K562 (cell line): ENCODE data around the gene FAM89B. TPM values are rescaled to one million over a fixed set of nuclear protein-coding genes. Genes with fewer than 3 reads are reported as not detected.

ENCODE experiments used
- ATAC-seq: fragments of 200-7000 bp; cut with Tn5 transposase; 3 replicates; pipeline ENCODE4 v1.9.1; 2020; ENCODE audit warnings: moderate library complexity
- BruUV-seq: library from RNA; stranded (reverse); fragments of 400-500 nt; replicated peaks from 2 replicates; lab custom pipeline; 2021; lab: Mats Ljungman, UMichigan
- CTCF ChIA-PET: fragments of 300-600 bp; formaldehyde crosslinking; extraction: SDS; loops from one replicate; lab custom pipeline; 2021; ENCODE audit warnings: low intra/inter-chr PET ratio; lab: Yijun Ruan, JAX
- POLR2A ChIA-PET: fragments of 300-600, 350-650 bp; sonication (Branson Sonifier 250); formaldehyde crosslinking; extraction: SDS; loops from one replicate; lab custom pipeline; 2021; ENCODE audit warnings: antibody characterized with exemption, inconsistent platforms; lab: Yijun Ruan, JAX
- DNase-seq, 4 experiments: peaks; one replicate each; pipeline versions ENCODE4 v3.0.0 to v3.0.0-alpha.2; 2011 to 2018; ENCODE audit warnings: low spot score in 3 of 4, mixed read lengths in 3 of 4; ENCODE audit errors: extremely low read depth in 1 of 4
- FAIRE-seq: peaks from 2 replicates; lab custom pipeline; 2011; peaks lifted over from hg19 to GRCh38; lab: Jason Lieb, UNC
- H2AFZ ChIP-seq: 2 replicates; pipeline ENCODE4 v1.6.0; 2011; ENCODE audit warnings: low read depth, low read length, control low read depth, inconsistent platforms
- H3K27ac ChIP-seq: fragments of 200-600 bp; 3 replicates; pipeline ENCODE4 v1.8.0; 2011; ENCODE audit warnings: low read depth, mild to moderate bottlenecking, control low read depth, inconsistent platforms, low read length, moderate library complexity, mixed read lengths; ENCODE audit errors: extremely low read depth
- H3K27me3 ChIP-seq, 2 experiments: fragments of 300-600 bp in 1 of 2; 2 replicates in 1 of 2; 3 replicates in 1 of 2; pipeline versions ENCODE4 v1.6.0 to v1.8.0; 2011; ENCODE audit warnings: inconsistent platforms in 2 of 2, low read length in 2 of 2, mild to moderate bottlenecking in 1 of 2, mixed read lengths in 1 of 2, moderate library complexity in 1 of 2; ENCODE audit not compliant: control insufficient read depth in 2 of 2, insufficient read depth in 2 of 2
- H3K36me3 ChIP-seq: fragments of 300-600 bp; 3 replicates; pipeline ENCODE4 v1.8.0; 2011; ENCODE audit warnings: mild to moderate bottlenecking, low read length, inconsistent platforms; ENCODE audit not compliant: control insufficient read depth, insufficient read depth
- H3K4me1 ChIP-seq, 2 experiments: fragments of 200-600 bp in 1 of 2; replicated peaks in 1 of 2; 2 replicates in 1 of 2; 3 replicates in 1 of 2; pipeline versions ENCODE4 v1.5.1 to v1.8.0; 2011; ENCODE audit warnings: inconsistent platforms in 2 of 2, low read length in 2 of 2, mild to moderate bottlenecking in 1 of 2, mixed read lengths in 1 of 2, moderate library complexity in 1 of 2; ENCODE audit not compliant: control insufficient read depth in 2 of 2, insufficient read depth in 2 of 2
- H3K4me2 ChIP-seq: 2 replicates; pipeline ENCODE4 v1.6.1; 2011; ENCODE audit warnings: low read length, control low read depth, inconsistent platforms, mixed read lengths; ENCODE audit not compliant: insufficient read depth
- H3K4me3 ChIP-seq: fragments of 200-600 bp; sonication (generic), shearing (Covaris generic); 2 replicates; pipeline ENCODE4 v1.5.1; 2016; ENCODE audit warnings: control low read depth, inconsistent platforms
- H3K79me2 ChIP-seq: fragments of 200-600 bp; 3 replicates; pipeline ENCODE4 v1.8.0; 2011; ENCODE audit warnings: low read length, inconsistent platforms; ENCODE audit not compliant: control insufficient read depth, insufficient read depth
- H3K9ac ChIP-seq, 2 experiments: 2 replicates each; pipeline versions ENCODE4 v1.6.0 to v1.6.1; 2011; ENCODE audit warnings: low read depth in 2 of 2, low read length in 2 of 2, control low read depth in 1 of 2, inconsistent platforms in 1 of 2, mild to moderate bottlenecking in 1 of 2, mixed read lengths in 1 of 2; ENCODE audit not compliant: insufficient read depth in 1 of 2
- H3K9me1 ChIP-seq: one replicate; pipeline ENCODE4 v1.6.0; 2011; ENCODE audit warnings: inconsistent platforms, mild to moderate bottlenecking, low read length, moderate library complexity; ENCODE audit not compliant: control insufficient read depth, insufficient read depth
- H3K9me3 ChIP-seq: replicated peaks from 2 replicates; pipeline ENCODE4 v1.5.1; 2011; ENCODE audit warnings: low read depth, low read length, inconsistent platforms; ENCODE audit not compliant: control insufficient read depth, insufficient read depth
- H4K20me1 ChIP-seq: replicated peaks from 2 replicates; pipeline ENCODE4 v1.6.1; 2011; ENCODE audit warnings: low read length, inconsistent platforms, mixed read lengths; ENCODE audit not compliant: control insufficient read depth, insufficient read depth
- ADNP ChIP-seq: fragments of 200-800 bp; sonication (Bioruptor generic); IDR thresholded peaks from 2 replicates; pipeline ENCODE4 v1.6.1; 2016; ENCODE audit warnings: missing genetic modification characterization, missing compliant biosample characterization
- ARID3B ChIP-seq: fragments of 250-450 bp; sonication (Bioruptor Pico); IDR thresholded peaks from 2 replicates; pipeline ENCODE4 v1.4.0; 2020; ENCODE audit warnings: borderline replicate concordance
- ATF4 ChIP-seq: fragments of 450-650 bp; formaldehyde crosslinking; IDR thresholded peaks from 2 replicates; pipeline ENCODE4 v1.4.0; 2022; ENCODE audit warnings: mild to moderate bottlenecking, moderate library complexity
- E2F6 ChIP-seq, 2 experiments: IDR thresholded peaks; 2 replicates each; pipeline ENCODE4 v1.6.1; 2011; ENCODE audit warnings: borderline replicate concordance in 1 of 2, control low read depth in 1 of 2, low read depth in 1 of 2, low read length in 1 of 2, mild to moderate bottlenecking in 1 of 2, mixed read lengths in 1 of 2, moderate library complexity in 1 of 2; ENCODE audit not compliant: insufficient read depth in 1 of 2, insufficient read length in 1 of 2, poor library complexity in 1 of 2, severe bottlenecking in 1 of 2; ENCODE audit errors: extremely low read depth in 1 of 2
- ETV5 ChIP-seq: sonication (generic); formaldehyde crosslinking; IDR thresholded peaks from 2 replicates; pipeline ENCODE4 v1.4.0; 2020; ENCODE audit warnings: low read depth, mild to moderate bottlenecking, missing genetic modification reagents
- KLF1 ChIP-seq: fragments of 450-650 bp; IDR thresholded peaks from 2 replicates; pipeline ENCODE4 v1.6.1; 2016; ENCODE audit warnings: missing genetic modification characterization, missing compliant biosample characterization
- MLX ChIP-seq, 2 experiments: fragments of 450-650 bp in 1 of 2; sonication (generic) in 1 of 2; formaldehyde crosslinking; conservative IDR thresholded peaks; 2 replicates each; pipeline versions ENCODE4 v1.4.0 to v1.8.1; 2020 to 2022; ENCODE audit warnings: mild to moderate bottlenecking in 1 of 2, missing genetic modification reagents in 1 of 2
- PYGO2 ChIP-seq: fragments of 450-650 bp; IDR thresholded peaks from 2 replicates; pipeline ENCODE4 v1.6.1; 2016; ENCODE audit warnings: mild to moderate bottlenecking, missing genetic modification characterization, moderate library complexity, missing compliant biosample characterization
- RBBP5 ChIP-seq: fragments of 200-600 bp; sonication (generic); IDR thresholded peaks from 2 replicates; pipeline ENCODE4 v1.6.1; 2012; ENCODE audit warnings: borderline replicate concordance, mild to moderate bottlenecking, low read length, control low read depth, inconsistent platforms; ENCODE audit not compliant: insufficient read depth, poor library complexity, severe bottlenecking
- RFX5 ChIP-seq: IDR thresholded peaks from 2 replicates; pipeline ENCODE4 v1.6.1; 2011; ENCODE audit warnings: low read depth, mild to moderate bottlenecking, improper control_type of control experiment, low read length
- SMARCA5 ChIP-seq: fragments of 450-650 bp; IDR thresholded peaks from 2 replicates; pipeline ENCODE4 v1.6.1; 2016
- SNIP1 ChIP-seq: fragments of 450-650 bp; IDR thresholded peaks from 2 replicates; pipeline ENCODE4 v1.7.1; 2017; ENCODE audit warnings: low read depth, mild to moderate bottlenecking
- TAL1 ChIP-seq: fragments of 450-650 bp; IDR thresholded peaks from 2 replicates; pipeline ENCODE4 v1.6.1; 2016; ENCODE audit warnings: mild to moderate bottlenecking
- YBX1 ChIP-seq: fragments of 450-650 bp; IDR thresholded peaks from 2 replicates; pipeline ENCODE4 v1.7.1; 2016; ENCODE audit warnings: mild to moderate bottlenecking
- ZKSCAN3 ChIP-seq: fragments of 250-450 bp; sonication (Bioruptor Pico); IDR thresholded peaks from 2 replicates; pipeline ENCODE4 v1.4.0; 2020
- ZNF143 ChIP-seq: sonication (generic); formaldehyde crosslinking; IDR thresholded peaks from 2 replicates; pipeline ENCODE4 v1.9.0; 2022; ENCODE audit warnings: mild to moderate bottlenecking, missing genetic modification reagents
- WGBS: fragments of 100-300 bp; shearing (Covaris generic); methylation state at CpG from one replicate; pipeline ENCODE4 v1.1.6; 2016; ENCODE audit warnings: low coverage, mixed read lengths; ENCODE audit not compliant: insufficient coverage; ENCODE audit errors: missing lambda C conversion rate; 5-methylcytosine and 5-hydroxymethylcytosine counted together
- in situ Hi-C: fragments of 300-500 bp; cut with MboI; formaldehyde crosslinking; loops from 4 replicates; pipeline ENCODE4 v1.15.0; 2018; ENCODE audit warnings: inconsistent platforms, mixed read lengths
- intact Hi-C: fragments of 100-400 bp; cut with micrococcal nuclease; formaldehyde crosslinking; loops from 2 replicates; pipeline ENCODE4 v1.14.2; 2022
- polyA plus RNA-seq, 8 experiments: library from polyadenylated mRNA; depleted of rRNA in 4 of 8; stranded (reverse) in 5 of 8; unstranded in 3 of 8; fragments of >200 nt; fragmentation: Nextera tagmentation in 2 of 8; fragmentation: Illumina TruSeq in 1 of 8; extraction: Ambion mirVana in 2 of 8; extraction: Trizol in 1 of 8; gene quantifications; 2 replicates each; pipeline versions ENCODE4 v1.2.1 to v1.2.3, GENCODE V29; 2011 to 2014; ENCODE audit warnings: inconsistent platforms in 1 of 8, missing spikeins in 1 of 8
- total RNA-seq, 7 experiments: library from RNA; depleted of rRNA in 6 of 7; stranded (reverse); fragments of >200 nt in 6 of 7; fragmentation: Illumina TruSeq in 2 of 7; extraction: Trizol in 2 of 7; gene quantifications; 2 replicates each; pipeline versions ENCODE4 v1.2.1 to v1.2.3, GENCODE V29; 2011 to 2021; ENCODE audit warnings: low replicate concordance in 1 of 7

The FAM89B gene
- total and polyA plus RNA-seq, 9 of the 15 experiments (the other 6 are each of a cell fraction or from before 2014, with no cell fraction given), result 0.32 to 27.6 (median 11.9) TPM

GRCh38 chr11:65560555-65561418 lies 11.6 kb upstream of the FAM89B start:
- ATAC-seq (no peak), DNase-seq (peak in 1 of 4 experiments; percentile 42), FAIRE-seq (peak; percentile 23)
- peaks cover 39 to 59% of the 10 kb centered on the region in 2 experiments for H3K4me1 ChIP-seq
- no peaks in the 10 kb centered on the region for H4K20me1 ChIP-seq
- no peak overlapping the region for H3K27ac ChIP-seq
- H2AFZ ChIP-seq, result peak overlapping the region; percentile 75
- no peaks in the 10 kb centered on the region for H3K9me3 ChIP-seq
- ChIA-PET POLR2A (interaction anchor here (0.6 to 3.6 kb wide), 10 partner anchors 11 to 298 kb away, joined by 3 to 22 read pairs (median 4); partner anchors contain the start of genes FAM89B, MALAT1 and ZNRD2), CTCF (no interaction called here)
- BruUV-seq, result no TSS peak
- H3K4me2 ChIP-seq, result peak overlapping the region; percentile 9; the same call in 1 of the 2 replicates
- WGBS, result 16% methylated on average over 15 of the region's 15 CpGs
- intact Hi-C loops, result no loop called here
- no peaks in the 10 kb centered on the region for H3K36me3 ChIP-seq
- H3K9ac ChIP-seq, result peak overlapping the region in 1 of 2 experiments; percentile 78; a peak in 2 of 4 replicates
- no peak overlapping the region for H3K4me3 ChIP-seq
- in situ Hi-C loops, result no loop called here
- H3K9me1 ChIP-seq, result no peaks in the 10 kb centered on the region
- no peaks in the 10 kb centered on the region for H3K79me2 ChIP-seq
- H3K27me3 ChIP-seq, result no peaks in the 10 kb centered on the region
- TF ChIP-seq SNIP1 (no peak), E2F6 (IDR thresholded peaks at IDR 0.05; ENCODE audit: borderline replicate concordance in 1 of 2, extremely low read depth in 1 of 2, insufficient read depth in 1 of 2, insufficient read length in 1 of 2, low read depth in 1 of 2, low read length in 1 of 2, poor library complexity in 1 of 2, severe bottlenecking in 1 of 2) (no peak), ZKSCAN3 (CRISPR knock-in tag) (no peak), ETV5 (CRISPR knock-in tag) (no peak), PYGO2 (no peak), KLF1 (no peak), MLX (CRISPR knock-in tag; conservative IDR thresholded peaks at IDR 0.05) (no peak), TAL1 (no peak), ADNP (no peak), SMARCA5 (no peak), YBX1 (no peak), RBBP5 (no peak), ARID3B (CRISPR knock-in tag) (no peak), RFX5 (no peak), ATF4 (CRISPR knock-in tag) (no peak), ZNF143 (CRISPR knock-in tag) (no peak)
